MM.1S (cell line): ENCODE data around the gene IFITM10.

Experiments
- DNase-seq: peaks from one replicate; pipeline ENCODE4 v3.0.0-alpha.2; 2015
- H2AFZ ChIP-seq: fragments of 300-600 bp; sonication (generic); 2 replicates; pipeline ENCODE4 v1.6.0; 2016; ENCODE audit warnings: antibody characterized with exemption, low read length
- H3F3A ChIP-seq: fragments of 300-600 bp; sonication (generic); 2 replicates; pipeline ENCODE4 v1.6.1; 2016; ENCODE audit warnings: mild to moderate bottlenecking, antibody characterized with exemption, low read length, moderate library complexity, mixed read lengths; ENCODE audit not compliant: insufficient read depth
- H3K27ac ChIP-seq: fragments of 300-600 bp; sonication (generic); 2 replicates; pipeline ENCODE4 v1.5.1; 2016; ENCODE audit warnings: mild to moderate bottlenecking, low read length
- H3K27me3 ChIP-seq: fragments of 300-600 bp; sonication (generic); replicated peaks from 2 replicates; pipeline ENCODE4 v1.6.0; 2016; ENCODE audit warnings: low read length; ENCODE audit not compliant: insufficient read depth
- H3K36me3 ChIP-seq: fragments of 300-600 bp; sonication (generic); replicated peaks from 2 replicates; pipeline ENCODE4 v1.6.1; 2016; ENCODE audit warnings: mild to moderate bottlenecking, low read length, mixed read lengths; ENCODE audit not compliant: insufficient read depth
- H3K4me1 ChIP-seq: fragments of 300-600 bp; sonication (generic); 2 replicates; pipeline ENCODE4 v1.6.1; 2016; ENCODE audit warnings: low read length, mixed read lengths
- H3K4me2 ChIP-seq: fragments of 300-600 bp; sonication (generic); 2 replicates; pipeline ENCODE4 v1.6.0; 2016; ENCODE audit warnings: low read depth, low read length
- H3K4me3 ChIP-seq: fragments of 300-600 bp; sonication (generic); 2 replicates; pipeline ENCODE4 v1.5.1; 2016; ENCODE audit warnings: low read length, mixed read lengths
- H3K79me2 ChIP-seq: fragments of 300-600 bp; sonication (generic); 2 replicates; pipeline ENCODE4 v1.6.1; 2016; ENCODE audit warnings: mixed run types, low read length, mixed read lengths
- H3K9ac ChIP-seq: fragments of 300-600 bp; sonication (generic); 2 replicates; pipeline ENCODE4 v1.6.1; 2016; ENCODE audit warnings: low read length, mixed read lengths
- H3K9me2 ChIP-seq: fragments of 300-600 bp; sonication (generic); replicated peaks from 2 replicates; pipeline ENCODE4 v1.6.1; 2016; ENCODE audit warnings: mild to moderate bottlenecking, low read length, mixed read lengths; ENCODE audit not compliant: insufficient read depth
- H3K9me3 ChIP-seq: fragments of 300-600 bp; sonication (generic); replicated peaks from 2 replicates; pipeline ENCODE4 v1.6.1; 2016; ENCODE audit warnings: mild to moderate bottlenecking, low read length, mixed read lengths; ENCODE audit not compliant: insufficient read depth
- H4K20me1 ChIP-seq: fragments of 300-600 bp; sonication (generic); 2 replicates; pipeline ENCODE4 v1.6.1; 2016; ENCODE audit warnings: mild to moderate bottlenecking, low read length, moderate library complexity, mixed read lengths; ENCODE audit not compliant: insufficient read depth
- CTCF ChIP-seq: fragments of 300-600 bp; sonication (generic); IDR thresholded peaks from 2 replicates; pipeline ENCODE4 v1.5.1; 2016; ENCODE audit warnings: antibody characterized with exemption, low read length, mixed read lengths
- EZH2 ChIP-seq: fragments of 300-600 bp; sonication (generic); optimal IDR thresholded peaks from 2 replicates; pipeline ENCODE3; 2017; ENCODE audit warnings: low read depth, mild to moderate bottlenecking, antibody characterized with exemption, low read length, mixed read lengths
- EZH2phosphoT487 ChIP-seq: fragments of 300-600 bp; sonication (generic); IDR thresholded peaks from 2 replicates; pipeline ENCODE4 v1.6.1; 2018; ENCODE audit warnings: antibody characterized with exemption, low read length

IFITM10 gene

GRCh38 chr11:1781593-1781975 lies 31.2 kb upstream of the IFITM10 start:
- Histone ChIP-seq H3F3A (no peaks in the 10 kb centered on the region), H3K4me2 (no peak overlapping the region), H3K9me2 (no peaks in the 10 kb centered on the region), H3K79me2 (no peaks in the 10 kb centered on the region), H3K27me3 (peaks cover 93% of the 10 kb centered on the region), H4K20me1 (no peaks in the 10 kb centered on the region), H2AFZ (no peak overlapping the region), H3K36me3 (no peaks in the 10 kb centered on the region), H3K4me3 (no peak overlapping the region), H3K27ac (no peak overlapping the region), H3K4me1 (no peaks in the 10 kb centered on the region), H3K9ac (no peak overlapping the region), H3K9me3 (no peaks in the 10 kb centered on the region)
- no peak for DNase-seq
- TF ChIP-seq EZH2phosphoT487: no peak
- no peak for TF ChIP-seq CTCF
- no peak for TF ChIP-seq EZH2

GRCh38 chr11:1780700-1781592 lies 30.6 kb upstream of the IFITM10 start:
- no peaks in the 10 kb centered on the region for H3K36me3 ChIP-seq
- H3K4me3 ChIP-seq: no peak overlapping the region
- no peak overlapping the region for H3K27ac ChIP-seq
- H3K9me2 ChIP-seq: no peaks in the 10 kb centered on the region
- TF ChIP-seq CTCF (no peak), EZH2phosphoT487 (no peak), EZH2 (no peak)
- H3K27me3 ChIP-seq: peaks cover 86% of the 10 kb centered on the region
- H3F3A ChIP-seq: no peaks in the 10 kb centered on the region
- no peaks in the 10 kb centered on the region for H4K20me1 ChIP-seq
- no peaks in the 10 kb centered on the region for H3K4me1 ChIP-seq
- no peak for DNase-seq
- no peak overlapping the region for H2AFZ ChIP-seq
- no peak overlapping the region for H3K4me2 ChIP-seq
- no peaks in the 10 kb centered on the region for H3K79me2 ChIP-seq
- H3K9me3 ChIP-seq: no peaks in the 10 kb centered on the region
- no peak overlapping the region for H3K9ac ChIP-seq

GRCh38 chr11:1779806-1780699 lies 29.7 kb upstream of the IFITM10 start:
- no peak for DNase-seq
- H3K79me2 ChIP-seq: no peaks in the 10 kb centered on the region
- H3K4me2 ChIP-seq: no peak overlapping the region
- no peaks in the 10 kb centered on the region for H3F3A ChIP-seq
- H3K36me3 ChIP-seq: no peaks in the 10 kb centered on the region
- no peak overlapping the region for H3K9ac ChIP-seq
- H3K4me3 ChIP-seq: no peak overlapping the region
- no peaks in the 10 kb centered on the region for H3K4me1 ChIP-seq
- no peaks in the 10 kb centered on the region for H4K20me1 ChIP-seq
- no peak overlapping the region for H3K27ac ChIP-seq
- TF ChIP-seq CTCF (no peak), EZH2phosphoT487 (no peak), EZH2 (no peak)
- H3K9me2 ChIP-seq: no peaks in the 10 kb centered on the region
- no peaks in the 10 kb centered on the region for H3K9me3 ChIP-seq
- H3K27me3 ChIP-seq: peaks cover 78% of the 10 kb centered on the region
- no peak overlapping the region for H2AFZ ChIP-seq
